Fibroblast of skin of left quadriceps (primary cell): ENCODE measurements around the gene IRGC.
"Not testable (repeated sequence)": the region's sequence is repeated elsewhere in the genome, so short reads cannot be mapped to it uniquely, and the experiment has no call there.

Source experiments
- DNase-seq, 2 experiments: peaks; one replicate each; pipeline ENCODE4 v3.0.0-alpha.2; 2013; ENCODE audit warnings: low read depth in 2 of 2

IRGC gene, protein sequence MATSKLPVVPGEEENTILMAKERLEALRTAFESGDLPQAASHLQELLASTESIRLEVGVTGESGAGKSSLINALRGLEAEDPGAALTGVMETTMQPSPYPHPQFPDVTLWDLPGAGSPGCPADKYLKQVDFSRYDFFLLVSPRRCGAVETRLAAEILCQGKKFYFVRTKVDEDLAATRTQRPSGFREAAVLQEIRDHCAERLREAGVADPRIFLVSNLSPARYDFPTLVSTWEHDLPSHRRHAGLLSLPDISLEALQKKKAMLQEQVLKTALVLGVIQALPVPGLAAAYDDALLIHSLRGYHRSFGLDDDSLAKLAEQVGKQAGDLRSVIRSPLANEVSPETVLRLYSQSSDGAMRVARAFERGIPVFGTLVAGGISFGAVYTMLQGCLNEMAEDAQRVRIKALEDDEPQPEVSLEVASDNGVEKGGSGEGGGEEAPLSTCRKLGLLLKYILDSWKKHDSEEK

DNA sequence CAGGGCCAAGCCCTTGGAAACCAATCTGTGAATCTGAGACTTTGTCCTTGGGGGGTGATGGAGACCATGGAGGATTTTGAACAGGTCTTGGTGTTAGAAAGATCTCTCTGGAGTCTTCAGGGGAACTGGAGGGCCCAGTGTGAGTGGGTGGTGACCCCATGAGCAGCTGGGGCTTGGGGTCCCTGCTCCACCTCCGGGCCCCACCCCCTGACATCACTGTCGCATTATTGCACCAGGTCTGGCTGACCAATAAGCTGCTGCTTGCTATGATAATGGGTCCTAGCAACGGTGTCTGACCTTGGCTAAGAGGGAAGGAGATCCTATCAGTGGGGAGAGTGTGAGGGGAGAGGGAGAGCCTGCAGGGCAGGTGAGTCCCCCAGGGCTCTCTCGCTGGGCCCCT lies at the start of gene IRGC:
TSS of gene IRGC (plus strand) at position 301 of the 400 bp plus-strand sequence. CDS start 2,483 bp downstream, outside the sequence.
- DNase-seq = no peak

DNA sequence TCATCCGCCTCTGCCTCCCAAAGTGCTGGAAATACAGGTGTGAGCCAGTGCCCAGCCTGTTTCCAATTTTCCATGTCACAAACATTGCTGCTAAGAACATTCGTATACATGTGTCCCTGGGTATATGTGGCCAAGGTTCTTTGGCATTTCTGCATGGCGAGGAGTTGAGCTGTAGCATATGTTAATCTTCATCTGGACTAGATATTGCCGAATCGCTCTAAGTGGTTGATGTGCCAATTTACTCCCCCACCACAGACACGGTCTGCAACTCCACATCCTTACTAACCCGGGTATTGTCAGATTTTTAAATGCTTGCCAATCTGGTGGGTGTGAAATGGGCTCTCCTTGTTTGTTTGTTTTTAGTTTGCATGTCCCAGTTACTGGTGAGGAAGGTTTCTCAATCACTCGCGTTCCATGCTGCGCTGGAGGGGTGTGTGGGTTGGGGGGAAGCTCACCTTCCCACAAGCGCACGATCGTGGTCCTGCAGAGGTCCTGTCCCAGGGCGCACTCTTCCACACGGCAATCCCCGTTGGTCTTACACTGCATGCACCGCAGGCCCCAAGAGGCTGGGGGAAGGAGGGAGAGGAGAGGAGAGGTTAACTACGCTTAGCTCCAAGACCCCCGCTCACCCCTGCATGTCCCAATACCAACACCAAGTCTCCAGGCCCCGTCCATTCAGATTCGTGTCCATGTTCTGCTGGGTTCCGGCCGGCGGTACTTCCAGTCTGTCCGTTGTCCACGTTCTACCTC lies 48.6 kb upstream of the IRGC start:
- DNase-seq = no peak

DNA sequence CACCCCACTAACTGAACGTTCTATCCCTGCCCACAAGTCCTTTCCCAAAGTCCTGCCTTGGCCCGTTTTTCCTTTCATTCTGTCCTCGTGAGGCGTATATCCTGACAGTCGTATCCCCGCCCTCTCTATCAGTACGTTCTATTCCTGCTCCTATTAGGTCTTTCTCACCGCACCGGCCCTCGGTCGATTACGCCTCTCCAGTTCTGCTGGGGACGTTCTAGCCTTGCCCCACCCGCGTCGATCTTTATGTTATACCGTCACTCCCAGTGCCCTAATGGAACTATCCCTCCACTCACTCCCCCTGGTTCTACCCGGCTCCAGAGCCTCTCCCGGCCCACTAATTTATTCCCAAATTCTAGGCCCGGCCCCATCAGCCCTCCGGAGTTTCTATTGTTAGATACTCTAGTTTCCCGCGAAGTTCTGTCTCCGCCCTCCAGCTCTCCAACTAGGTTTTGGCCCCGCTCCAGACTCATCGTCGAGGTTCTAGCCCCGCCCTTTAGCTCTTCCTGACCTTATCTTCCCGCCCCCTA lies 47.9 kb upstream of the IRGC start:
- no peak for DNase-seq

DNA sequence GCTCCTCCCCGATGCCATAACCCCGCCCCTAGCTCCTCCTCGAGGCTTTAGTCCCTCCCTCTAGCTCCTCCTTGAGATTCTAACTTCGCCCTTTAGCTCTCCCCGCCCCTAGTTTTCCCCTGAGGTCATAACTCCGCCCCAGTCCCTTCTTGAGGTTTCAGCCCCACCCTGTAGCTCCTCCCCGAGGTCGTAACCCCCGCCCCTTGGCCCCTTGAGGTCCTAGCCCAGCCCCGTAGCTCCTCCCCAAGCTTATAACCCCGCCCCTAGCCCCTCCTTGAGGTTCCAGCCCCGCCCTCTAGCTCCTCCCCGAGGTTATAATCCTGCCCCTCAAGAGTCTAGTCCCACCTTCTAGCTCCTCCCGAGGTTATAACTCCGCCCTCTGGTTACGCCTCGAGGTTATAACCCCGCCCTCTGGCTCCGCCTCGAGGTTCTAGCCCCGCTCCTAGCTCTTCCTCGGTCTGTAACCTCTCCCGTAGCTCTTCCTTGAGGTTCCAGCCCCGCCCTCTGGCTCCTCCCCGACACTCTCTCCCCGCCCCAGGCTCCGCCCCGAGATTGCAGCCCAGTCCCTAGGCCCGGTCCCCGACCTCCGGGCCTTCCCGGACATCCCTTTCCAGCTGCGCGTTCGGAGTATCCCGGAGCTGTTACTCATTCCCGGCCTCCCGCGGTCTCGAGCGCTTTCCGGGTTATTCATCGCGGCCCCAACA lies 47.3 kb upstream of the IRGC start:
- peak; percentile 99 for DNase-seq

DNA sequence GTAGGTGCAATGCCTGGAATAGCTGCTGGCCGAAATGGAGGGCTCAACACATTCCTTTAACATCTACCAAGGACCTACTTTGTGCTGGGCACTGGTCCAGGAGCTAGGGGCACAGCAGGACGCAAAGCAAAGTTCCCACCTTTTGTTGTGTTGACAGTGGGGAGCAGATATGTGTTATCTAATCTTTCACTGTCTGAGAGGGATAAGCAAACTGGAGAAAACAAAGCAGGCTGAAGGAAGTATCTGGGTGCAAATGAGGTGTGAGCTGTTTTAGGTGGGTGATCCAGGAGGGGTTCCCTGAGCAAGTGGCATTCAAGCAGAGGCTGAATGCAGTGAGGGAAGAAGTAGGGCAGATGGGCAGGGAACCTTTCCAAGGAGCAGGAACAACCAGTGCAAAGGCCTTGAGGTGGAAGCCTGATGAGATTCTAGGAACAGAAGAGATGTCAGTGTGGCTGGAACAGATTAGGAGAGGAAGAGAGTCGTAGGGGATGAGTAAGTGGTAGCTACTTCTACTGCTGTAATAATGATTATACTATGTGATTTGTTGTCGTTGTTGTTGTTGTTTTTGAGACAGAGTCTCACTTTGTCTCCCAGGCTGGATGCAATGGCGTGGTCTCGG lies 43.7 kb upstream of the IRGC start:
- no peak for DNase-seq

DNA sequence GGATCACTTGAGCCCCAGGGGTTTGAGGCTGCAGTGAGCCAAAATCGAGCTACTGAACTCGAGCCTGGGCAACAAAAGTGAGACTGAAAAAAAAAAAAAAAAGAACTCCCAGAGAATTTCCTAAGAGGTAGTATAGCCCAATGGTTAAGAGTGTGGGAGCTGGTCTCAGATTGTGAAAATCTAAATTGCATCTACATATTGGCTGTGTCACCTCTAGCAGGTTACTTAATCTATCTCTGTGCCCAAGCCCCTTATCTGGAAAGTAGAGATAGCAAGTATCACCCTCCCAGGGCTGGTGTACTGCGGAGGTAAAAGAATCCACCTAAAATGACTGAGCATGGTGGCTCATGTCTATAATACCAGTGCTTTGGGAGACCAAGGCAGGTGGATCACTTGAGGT lies 42.2 kb upstream of the IRGC start:
- no peak for DNase-seq

DNA sequence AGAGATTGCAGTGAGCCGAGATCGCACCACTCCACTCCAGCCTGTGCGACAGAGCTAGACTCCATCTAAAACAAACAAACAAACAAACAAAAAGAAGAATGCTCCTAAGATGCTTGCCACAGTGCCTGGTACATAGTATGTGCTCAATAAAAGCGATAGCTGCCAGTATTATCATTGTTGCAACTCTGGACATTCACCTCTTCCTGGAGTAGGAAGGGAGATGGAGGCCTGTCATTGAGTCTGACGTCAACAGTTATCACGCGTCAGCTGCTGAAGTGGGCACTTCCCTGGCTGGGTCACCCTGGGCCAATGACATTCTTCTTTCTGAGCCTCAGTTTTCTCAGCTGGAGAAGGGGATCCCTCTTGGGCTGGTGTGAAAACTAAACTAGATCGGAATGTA lies 41.7 kb upstream of the IRGC start:
- DNase-seq = no peak

DNA sequence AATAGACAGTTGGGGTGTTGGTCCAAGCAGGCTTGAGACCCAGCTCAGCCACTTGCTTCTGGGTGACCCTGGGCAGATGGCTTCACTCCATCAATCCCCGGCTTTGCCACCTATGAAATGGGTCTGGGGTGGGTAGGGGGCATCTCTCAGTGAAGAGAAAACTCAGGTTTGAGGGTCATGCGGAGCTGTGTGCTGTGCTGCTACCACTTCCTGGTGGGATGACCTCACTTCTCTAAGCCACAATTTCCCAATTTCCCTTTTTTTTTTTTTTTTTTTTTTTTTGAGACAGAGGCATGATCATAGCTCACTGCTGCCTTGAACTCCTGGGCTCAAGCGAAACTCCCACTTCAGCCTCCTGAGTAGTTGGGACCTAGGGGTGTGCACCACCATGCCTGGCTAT lies 41.3 kb upstream of the IRGC start:
- DNase-seq = no peak

DNA sequence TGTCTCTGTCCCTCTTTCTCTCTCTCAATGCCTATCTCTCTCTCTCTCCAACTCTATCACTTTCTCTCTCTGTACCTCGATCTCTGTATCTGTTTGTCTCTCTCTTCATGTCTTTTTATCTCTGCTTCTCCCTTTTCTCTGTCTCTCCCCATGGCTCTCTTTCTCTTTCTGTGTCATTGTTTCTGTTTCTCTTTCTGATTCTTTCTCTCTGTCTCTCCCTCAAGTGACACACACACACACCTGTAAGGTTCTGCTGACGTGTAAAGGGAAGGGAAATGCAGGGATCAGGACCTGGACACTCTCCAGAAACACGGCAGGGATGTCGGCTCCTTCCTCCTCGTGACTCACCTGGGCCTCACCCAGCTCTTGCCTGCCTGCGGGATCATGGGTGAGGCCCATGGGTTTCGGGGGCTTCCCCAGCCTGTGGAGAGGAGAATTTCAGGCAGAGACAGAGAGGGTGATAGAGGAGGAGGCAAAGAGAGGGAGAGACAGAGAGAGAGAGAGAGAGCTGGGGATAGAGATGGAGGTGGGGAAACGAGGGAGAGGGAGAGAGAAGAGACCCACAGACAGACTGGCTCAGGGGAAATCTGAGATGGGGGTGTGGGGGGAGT lies 40.5 kb upstream of the IRGC start:
- DNase-seq = no peak

DNA sequence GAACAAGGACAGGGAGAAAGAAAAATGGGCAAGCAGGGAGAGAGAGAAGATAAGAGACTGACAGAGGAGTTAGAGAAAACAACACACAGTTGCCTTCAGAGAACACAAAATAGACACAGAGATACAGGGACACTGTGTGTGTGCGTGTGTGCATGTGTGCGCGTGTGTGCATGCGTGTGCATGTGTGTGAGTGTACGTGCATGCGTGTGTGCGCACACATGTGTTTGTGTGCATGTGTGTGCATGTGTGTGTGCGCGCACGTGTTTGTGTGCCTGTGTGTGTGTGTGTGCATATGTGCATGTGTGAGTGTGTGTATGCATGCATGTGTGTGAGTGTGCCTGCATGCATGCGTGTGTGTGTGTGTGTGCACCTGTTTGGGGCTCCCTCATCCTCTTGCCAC lies 40.0 kb upstream of the IRGC start:
- DNase-seq = no peak

DNA sequence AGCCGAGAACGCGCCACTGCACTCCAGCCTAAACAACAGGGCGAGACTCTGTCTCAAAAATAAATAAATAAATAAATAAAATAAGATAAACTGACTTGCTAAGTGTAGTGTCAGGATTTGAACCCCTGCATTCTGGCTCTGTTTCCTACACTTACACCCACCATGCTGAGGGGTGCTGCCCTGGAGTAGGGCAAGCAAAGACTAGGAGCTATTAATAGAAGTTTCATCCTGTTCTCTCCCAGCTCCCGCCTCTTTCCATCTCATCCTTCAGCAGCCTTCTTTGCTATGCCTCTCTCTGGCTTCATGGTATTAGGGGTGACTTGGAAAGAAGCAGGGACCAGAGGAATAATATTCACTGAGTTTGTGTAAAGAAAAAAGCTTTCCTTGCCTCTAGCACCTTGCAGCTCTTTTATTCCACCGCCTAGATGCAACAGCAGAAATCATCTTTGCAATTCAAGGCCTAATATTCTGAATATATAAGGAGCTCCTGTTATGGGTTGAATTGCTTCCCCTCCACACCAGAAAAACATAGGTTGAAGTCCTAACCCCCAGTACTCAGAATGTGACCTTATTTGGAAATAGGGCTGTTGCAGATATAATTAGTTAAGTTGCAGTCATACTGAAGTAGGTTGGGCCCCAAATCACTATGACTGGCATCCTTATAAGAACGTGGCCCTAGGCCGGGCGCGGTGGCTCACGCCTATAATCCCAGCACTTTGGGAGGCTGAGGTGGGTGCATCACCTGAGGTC lies 37.2 kb upstream of the IRGC start:
- DNase-seq = no peak

DNA sequence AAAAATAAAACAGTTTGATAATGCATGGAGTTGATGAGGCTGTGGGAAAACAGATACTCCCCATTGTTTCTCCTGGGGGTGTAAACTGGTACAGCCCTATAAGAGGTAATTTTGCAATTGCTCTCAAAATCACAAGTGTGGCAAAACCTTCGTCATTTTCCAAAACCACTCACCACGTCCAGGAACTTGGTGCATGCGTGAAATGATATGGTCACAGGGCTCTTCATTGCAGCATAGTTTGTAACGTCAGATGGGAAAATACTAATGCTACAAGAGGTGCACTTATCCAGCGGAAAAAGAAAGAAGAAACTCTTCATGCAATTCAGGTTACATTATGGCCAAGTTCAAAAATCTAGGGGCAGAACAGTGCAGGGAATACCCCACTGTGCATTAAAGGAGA lies 34.1 kb upstream of the IRGC start:
- DNase-seq = no peak

DNA sequence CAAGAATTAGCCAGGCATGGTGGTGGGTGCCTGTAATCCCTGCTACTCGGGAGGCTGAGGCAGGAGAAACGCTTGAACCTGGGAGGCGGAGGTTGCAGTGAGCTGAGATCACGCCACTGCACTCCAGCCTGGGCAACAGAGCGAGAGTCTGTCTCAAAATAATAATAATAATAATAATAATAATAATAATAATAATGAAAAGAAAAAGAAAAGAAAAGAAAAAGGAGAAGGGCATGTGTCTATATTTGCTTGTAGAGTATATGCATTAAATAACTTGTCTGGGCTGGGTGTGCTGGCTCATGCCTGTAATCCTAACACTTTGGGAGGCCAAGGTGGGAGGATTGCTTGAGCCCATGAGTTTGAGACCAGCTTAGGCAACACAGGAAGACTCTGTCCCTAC lies 33.6 kb upstream of the IRGC start:
- DNase-seq = not testable (repeated sequence)

DNA sequence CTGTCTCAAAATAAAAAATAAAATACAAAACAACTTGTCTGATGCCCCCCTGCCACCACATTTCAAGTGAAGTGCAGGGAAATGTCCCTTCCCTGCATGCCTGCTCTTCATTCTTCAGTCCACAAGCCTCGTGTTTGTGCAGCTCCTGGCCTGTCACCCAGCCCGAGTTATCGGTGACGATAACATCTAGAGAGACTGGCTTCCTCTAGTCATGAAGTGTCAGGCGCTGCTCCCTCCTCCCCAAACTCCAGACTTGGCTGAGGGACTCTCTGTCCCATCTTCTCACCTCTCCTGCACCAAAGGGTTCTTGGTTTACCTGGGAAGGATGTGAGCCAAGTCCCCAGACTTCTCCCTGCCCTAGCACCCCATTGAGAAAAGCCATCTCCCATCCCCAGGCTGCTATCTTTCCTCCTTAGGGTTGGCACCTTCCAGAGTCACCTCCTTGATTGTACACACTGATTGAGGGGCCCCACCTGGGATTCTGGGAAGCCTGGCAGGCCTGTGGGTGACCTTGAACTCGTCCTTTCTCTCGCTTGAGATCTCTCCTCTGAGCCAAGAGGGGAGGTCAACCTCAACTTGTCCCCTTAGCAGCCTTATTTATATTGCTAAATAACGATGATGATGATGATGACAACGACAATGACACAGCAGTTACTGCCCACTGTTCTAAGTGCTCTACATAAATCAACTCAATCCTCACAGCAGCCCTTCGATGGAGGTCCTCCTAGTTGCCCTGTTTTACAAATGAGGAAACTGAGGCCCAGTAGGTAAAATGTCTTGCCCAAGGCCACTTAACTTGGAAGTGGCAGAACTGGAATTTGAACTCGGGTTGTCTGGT lies 32.8 kb upstream of the IRGC start:
- no peak for DNase-seq

DNA sequence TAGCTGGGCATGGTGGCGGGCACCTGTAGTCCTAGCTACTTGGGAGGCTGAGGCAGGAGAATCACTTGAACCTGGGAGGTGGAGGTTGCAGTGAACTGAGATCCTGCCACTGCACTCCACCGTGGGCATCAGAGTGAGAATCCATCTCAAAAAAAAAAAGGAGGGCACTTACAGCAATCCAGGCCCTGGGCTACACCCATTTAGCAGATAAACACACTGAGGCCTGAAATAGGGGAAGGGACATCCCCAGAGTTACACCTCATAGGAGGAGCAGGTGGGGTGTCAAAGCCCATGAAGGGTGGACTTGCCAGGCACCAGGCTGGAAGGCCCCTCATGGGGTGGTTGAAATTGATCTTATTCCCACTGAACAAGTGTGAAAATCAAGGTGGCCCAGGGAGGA lies 32.0 kb upstream of the IRGC start:
- no peak for DNase-seq

DNA sequence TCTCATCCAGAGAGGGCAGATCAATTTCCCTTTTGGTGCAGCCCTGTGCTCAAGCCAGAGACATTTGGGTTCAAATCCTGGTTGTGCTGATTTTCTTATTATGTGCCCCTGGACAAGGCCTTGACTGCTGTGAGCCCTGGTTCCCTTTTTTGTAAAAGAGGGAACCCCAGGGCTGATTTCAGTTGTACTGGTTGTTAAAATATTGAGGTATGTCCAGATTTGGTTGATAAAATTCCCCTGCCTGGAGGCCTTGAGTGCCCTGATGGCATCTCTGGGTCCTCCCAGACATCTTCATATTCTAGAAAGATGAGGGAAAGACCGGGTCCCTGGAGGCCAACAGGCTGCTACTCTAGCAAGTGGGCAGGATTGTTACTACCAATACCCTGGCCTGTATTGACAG lies 31.6 kb upstream of the IRGC start:
- DNase-seq = no peak

DNA sequence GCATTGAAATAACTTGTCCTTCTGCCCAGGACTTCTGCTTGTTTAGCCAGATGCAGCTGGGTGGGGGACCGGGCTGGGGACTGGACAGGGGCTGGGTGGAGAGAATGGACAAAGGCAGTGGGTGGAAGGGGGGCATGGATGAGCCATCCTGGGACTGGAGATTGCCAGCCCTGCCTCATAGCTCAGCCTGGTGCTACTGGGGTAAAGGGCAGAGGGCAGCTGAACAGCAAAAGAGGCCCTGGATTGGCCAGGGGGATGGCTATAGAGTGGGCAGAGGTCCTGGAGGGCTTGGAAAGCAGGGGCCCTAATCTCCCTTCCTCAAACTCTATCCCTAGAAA lies 28.2 kb upstream of the IRGC start:
- no peak for DNase-seq

DNA sequence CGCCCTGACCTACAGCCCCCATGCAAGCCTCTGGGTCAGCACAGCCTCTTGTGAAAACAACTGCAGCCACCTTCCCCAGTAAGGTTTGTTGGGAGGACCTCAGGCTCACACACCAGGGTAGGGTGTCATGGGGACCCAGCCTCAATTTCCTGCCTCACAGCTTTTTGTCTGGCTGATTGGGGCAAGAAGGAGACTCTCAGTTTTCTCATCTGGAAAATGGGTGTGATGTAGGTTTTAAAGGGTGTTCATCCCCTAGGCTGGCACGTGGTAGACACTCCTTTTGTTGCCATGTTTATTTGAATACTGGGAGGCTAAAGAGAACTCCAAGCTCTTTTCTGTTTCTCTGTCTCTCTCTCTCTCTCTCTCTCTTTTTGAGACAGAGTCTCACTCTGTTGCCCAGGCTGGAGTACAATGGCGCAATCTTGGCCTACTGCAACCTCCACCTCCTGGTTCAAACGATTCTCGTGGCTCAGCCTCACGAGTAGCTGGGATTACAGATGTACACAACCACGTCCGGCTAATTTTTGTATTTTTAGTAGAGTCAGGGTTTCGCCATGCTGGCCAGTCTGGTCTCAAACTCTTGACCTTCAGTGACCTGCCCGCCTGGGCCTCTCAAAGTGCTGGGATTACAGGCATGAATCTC lies 27.7 kb upstream of the IRGC start:
- no peak for DNase-seq

DNA sequence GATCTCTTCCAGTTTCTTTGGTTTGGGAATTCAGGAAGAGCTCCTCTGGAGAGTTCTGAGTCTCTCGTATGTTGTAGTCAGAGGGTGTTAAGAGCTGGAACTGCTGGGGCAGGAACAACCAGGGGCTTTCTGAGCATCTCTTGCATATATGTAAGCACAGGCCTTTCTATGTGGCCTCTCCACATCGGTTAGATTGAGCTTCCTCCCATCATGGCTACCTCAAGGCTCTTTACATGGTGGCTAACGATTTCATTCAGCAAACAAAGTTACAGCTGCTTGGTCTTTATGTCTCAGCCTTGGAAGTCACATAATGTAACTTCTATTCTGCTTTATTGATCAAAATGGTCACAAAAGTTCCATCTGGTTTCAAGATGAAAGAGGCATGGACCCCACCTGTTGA lies 25.4 kb upstream of the IRGC start:
- no peak for DNase-seq
